ENCODE data around the gene FHOD3. TPM values are rescaled to one million over a fixed set of nuclear protein-coding genes. Genes with fewer than 3 reads are reported as not detected.

FHOD3 gene
- polyA plus RNA-seq, 2 of the 4 experiments (the other 2 are of a cell fraction) = 2.5 to 3.6 TPM

DNA sequence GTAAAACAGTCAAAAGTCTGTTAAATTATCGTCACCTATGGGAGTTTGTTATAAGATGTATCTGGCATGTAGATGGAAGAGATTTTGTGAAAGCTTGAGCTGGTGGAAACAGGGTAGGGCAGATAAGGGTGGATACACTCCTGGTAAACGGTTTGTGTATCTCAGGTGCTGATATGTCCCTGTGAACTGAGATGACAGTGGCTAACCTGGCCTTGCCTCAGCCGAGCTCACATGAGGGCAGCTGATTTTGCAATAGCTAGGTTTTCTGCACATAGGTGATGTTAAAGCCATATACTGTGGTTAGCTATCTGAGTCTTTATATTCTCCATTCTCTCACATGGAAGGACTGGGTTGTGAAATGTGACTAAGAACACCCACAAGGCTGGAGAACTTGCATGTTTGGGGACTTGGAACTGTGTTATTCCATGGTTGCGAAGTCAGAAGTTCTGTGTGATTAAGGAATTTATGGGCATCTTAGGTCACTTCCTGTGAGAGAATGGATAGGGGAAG is 326.2 kb downstream of the FHOD3 start:
- Histone ChIP-seq H3K4me1 (no peaks in the 10 kb centered on the region), H3K27ac (no peak overlapping the region), H3K4me2 (no peak overlapping the region), H3K4me3 (no peak overlapping the region), H3K9me3 (no peaks in the 10 kb centered on the region)
- DNase-seq (ENCODE audit: low read depth in 1 of 2, low spot score in 1 of 2) (no peak), ATAC-seq (no peak), FAIRE-seq (no peak)
- CTCF ChIA-PET = no interaction called here
- POLR2A ChIA-PET = no interaction called here
- 48% methylated on average over 4 of the region's 4 CpGs for whole genome bisulfite sequencing (ENCODE audit: missing lambda C conversion rate)
- no peak for TF ChIP-seq MAFK (IDR thresholded peaks at IDR 0.05; ENCODE audit: partially characterized antibody)
- no peak for TF ChIP-seq FOSB (CRISPR knock-in tag; IDR thresholded peaks at IDR 0.05)
- TF ChIP-seq, protein P1, sequence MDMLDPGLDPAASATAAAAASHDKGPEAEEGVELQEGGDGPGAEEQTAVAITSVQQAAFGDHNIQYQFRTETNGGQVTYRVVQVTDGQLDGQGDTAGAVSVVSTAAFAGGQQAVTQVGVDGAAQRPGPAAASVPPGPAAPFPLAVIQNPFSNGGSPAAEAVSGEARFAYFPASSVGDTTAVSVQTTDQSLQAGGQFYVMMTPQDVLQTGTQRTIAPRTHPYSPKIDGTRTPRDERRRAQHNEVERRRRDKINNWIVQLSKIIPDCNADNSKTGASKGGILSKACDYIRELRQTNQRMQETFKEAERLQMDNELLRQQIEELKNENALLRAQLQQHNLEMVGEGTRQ (IDR thresholded peaks at IDR 0.05) = no peak
- no peak for TF ChIP-seq RAD21 (conservative IDR thresholded peaks at IDR 0.05 in 1 of 2, IDR thresholded peaks at IDR 0.05 in 1 of 2)
- TF ChIP-seq, protein P2, sequence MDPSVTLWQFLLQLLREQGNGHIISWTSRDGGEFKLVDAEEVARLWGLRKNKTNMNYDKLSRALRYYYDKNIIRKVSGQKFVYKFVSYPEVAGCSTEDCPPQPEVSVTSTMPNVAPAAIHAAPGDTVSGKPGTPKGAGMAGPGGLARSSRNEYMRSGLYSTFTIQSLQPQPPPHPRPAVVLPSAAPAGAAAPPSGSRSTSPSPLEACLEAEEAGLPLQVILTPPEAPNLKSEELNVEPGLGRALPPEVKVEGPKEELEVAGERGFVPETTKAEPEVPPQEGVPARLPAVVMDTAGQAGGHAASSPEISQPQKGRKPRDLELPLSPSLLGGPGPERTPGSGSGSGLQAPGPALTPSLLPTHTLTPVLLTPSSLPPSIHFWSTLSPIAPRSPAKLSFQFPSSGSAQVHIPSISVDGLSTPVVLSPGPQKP (IDR thresholded peaks at IDR 0.05; ENCODE audit: low read depth, low read length) = no peak
- no peak for TF ChIP-seq HOXB5 (CRISPR knock-in tag; IDR thresholded peaks at IDR 0.05)

DNA sequence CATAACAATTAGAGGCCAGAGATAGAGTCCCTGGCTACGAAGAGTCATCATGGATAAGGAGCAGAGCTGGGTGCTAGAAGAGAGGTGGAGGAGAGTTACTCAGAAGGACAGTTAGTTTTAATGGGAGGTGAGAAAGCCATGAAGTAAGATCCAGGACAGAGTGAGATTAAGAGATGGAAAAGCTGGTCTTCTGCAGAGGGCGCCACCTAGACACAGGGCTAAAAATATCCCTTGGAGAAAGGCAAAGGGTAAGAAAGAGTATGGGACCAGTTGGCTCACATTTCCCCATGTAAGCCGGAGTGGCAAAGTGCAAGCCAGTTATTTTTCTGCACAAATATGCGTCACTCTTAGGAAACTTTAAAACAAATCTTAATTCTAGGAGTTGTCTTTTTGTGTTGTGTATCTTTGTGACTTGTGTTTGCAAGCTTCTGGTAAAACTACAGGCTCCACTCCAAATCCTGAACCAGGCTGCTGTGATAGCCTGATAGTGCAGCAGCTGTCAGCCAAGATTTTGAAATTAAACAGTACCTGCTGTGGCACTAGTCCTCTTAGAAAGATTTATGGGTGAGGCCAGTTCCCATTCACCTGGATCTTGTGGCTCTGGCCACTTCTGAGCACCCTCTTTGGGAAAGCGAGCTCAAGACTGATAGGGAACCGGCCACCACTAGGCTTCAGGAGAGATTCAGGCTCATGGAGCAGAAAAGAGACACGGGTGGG is 327.1 kb downstream of the FHOD3 start:
- Histone ChIP-seq H3K9me3 (no peaks in the 10 kb centered on the region), H3K4me1 (no peaks in the 10 kb centered on the region), H3K4me3 (no peak overlapping the region), H3K4me2 (no peak overlapping the region), H3K27ac (no peak overlapping the region)
- ATAC-seq = no peak
- WGBS (ENCODE audit: missing lambda C conversion rate) = 55% methylated on average over 7 of the region's 7 CpGs
- FAIRE-seq = no peak
- CTCF ChIA-PET = interaction anchor here (2.0 kb wide), 1 partner anchor 16 kb away, joined by 4 read pairs; no protein-coding TSS in a partner anchor
- TF ChIP-seq, protein P3, sequence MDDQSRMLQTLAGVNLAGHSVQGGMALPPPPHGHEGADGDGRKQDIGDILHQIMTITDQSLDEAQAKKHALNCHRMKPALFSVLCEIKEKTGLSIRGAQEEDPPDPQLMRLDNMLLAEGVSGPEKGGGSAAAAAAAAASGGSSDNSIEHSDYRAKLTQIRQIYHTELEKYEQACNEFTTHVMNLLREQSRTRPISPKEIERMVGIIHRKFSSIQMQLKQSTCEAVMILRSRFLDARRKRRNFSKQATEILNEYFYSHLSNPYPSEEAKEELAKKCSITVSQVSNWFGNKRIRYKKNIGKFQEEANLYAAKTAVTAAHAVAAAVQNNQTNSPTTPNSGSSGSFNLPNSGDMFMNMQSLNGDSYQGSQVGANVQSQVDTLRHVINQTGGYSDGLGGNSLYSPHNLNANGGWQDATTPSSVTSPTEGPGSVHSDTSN (IDR thresholded peaks at IDR 0.05) = no peak
- no peak for TF ChIP-seq ZNF302 (CRISPR knock-in tag; IDR thresholded peaks at IDR 0.05)
- TF ChIP-seq RCOR1 (IDR thresholded peaks at IDR 0.05; ENCODE audit: low read depth, low read length) = no peak
- TF ChIP-seq PHF8 (IDR thresholded peaks at IDR 0.05; ENCODE audit: borderline replicate concordance, low read depth) = no peak
- TF ChIP-seq, protein P2 (IDR thresholded peaks at IDR 0.05; ENCODE audit: low read depth, low read length) = no peak
- no peak for TF ChIP-seq MYC (IDR thresholded peaks at IDR 0.05; ENCODE audit: borderline replicate concordance, low read length)
- TF ChIP-seq MAFK (IDR thresholded peaks at IDR 0.05; ENCODE audit: partially characterized antibody) = no peak
- no peak for TF ChIP-seq POLR2AphosphoS2 (conservative IDR thresholded peaks at IDR 0.05; ENCODE audit: low read length)
- no peak for TF ChIP-seq ZFP36 (IDR thresholded peaks at IDR 0.05; ENCODE audit: borderline replicate concordance, partially characterized antibody)
- TF ChIP-seq MAZ (IDR thresholded peaks at IDR 0.05; ENCODE audit: borderline replicate concordance, low read depth, low read length) = no peak
- TF ChIP-seq, protein P4, sequence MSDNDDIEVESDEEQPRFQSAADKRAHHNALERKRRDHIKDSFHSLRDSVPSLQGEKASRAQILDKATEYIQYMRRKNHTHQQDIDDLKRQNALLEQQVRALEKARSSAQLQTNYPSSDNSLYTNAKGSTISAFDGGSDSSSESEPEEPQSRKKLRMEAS (IDR thresholded peaks at IDR 0.05) = no peak
- no peak for TF ChIP-seq CBX2 (IDR thresholded peaks at IDR 0.05; ENCODE audit: borderline replicate concordance, low read depth)
- TF ChIP-seq CEBPB (IDR thresholded peaks at IDR 0.05) = no peak
- no peak for TF ChIP-seq TFCP2L1 (CRISPR knock-in tag; IDR thresholded peaks at IDR 0.05)
- no peak for DNase-seq (ENCODE audit: low read depth in 1 of 2, low spot score in 1 of 2)
- POLR2A ChIA-PET = no interaction called here
